Endothelial cell (in vitro differentiated cells): ENCODE data around the gene FPR3. TPM values are rescaled to one million over a fixed set of nuclear protein-coding genes. Genes with fewer than 3 reads are reported as not detected.

Experiments used
- DNase-seq: peaks from one replicate; pipeline ENCODE4 v3.0.0; 2021; ENCODE audit warnings: low spot score
- H3K27ac Mint-ChIP-seq: one replicate; pipeline ENCODE4 v1.8.0; 2021; ENCODE audit warnings: mixed read lengths, inconsistent platforms; ENCODE audit not compliant: unreplicated experiment
- H3K27me3 Mint-ChIP-seq: one replicate; pipeline ENCODE4 v1.8.0; 2021; ENCODE audit warnings: mild to moderate bottlenecking, moderate library complexity, mixed read lengths, inconsistent platforms; ENCODE audit not compliant: unreplicated experiment
- H3K36me3 Mint-ChIP-seq: one replicate; pipeline ENCODE4 v1.8.0; 2021; ENCODE audit warnings: mild to moderate bottlenecking, low read depth, mixed read lengths, inconsistent platforms; ENCODE audit not compliant: unreplicated experiment
- H3K4me1 Mint-ChIP-seq: one replicate; pipeline ENCODE4 v1.8.0; 2021; ENCODE audit warnings: mild to moderate bottlenecking, mixed read lengths, inconsistent platforms; ENCODE audit not compliant: unreplicated experiment
- H3K4me3 Mint-ChIP-seq: one replicate; pipeline ENCODE4 v1.8.0; 2021; ENCODE audit warnings: mild to moderate bottlenecking, mixed read lengths, inconsistent platforms; ENCODE audit not compliant: unreplicated experiment
- H3K9me3 Mint-ChIP-seq: one replicate; pipeline ENCODE4 v1.8.0; 2021; ENCODE audit warnings: mixed read lengths, inconsistent platforms; ENCODE audit not compliant: unreplicated experiment
- CTCF ChIP-seq: fragments of 200-600 bp; sonication (generic); IDR thresholded peaks from one replicate; pipeline ENCODE4 v1.5.0; 2021; ENCODE audit warnings: antibody characterized with exemption; ENCODE audit not compliant: unreplicated experiment
- total RNA-seq: library from RNA; stranded (reverse); fragmentation: NEBNext Ultra II Directional; extraction: Animal tissue kit (Norgen Biotek cat#: 25700); gene quantifications from one replicate; pipeline ENCODE4 v1.2.1, GENCODE V29; 2021; ENCODE audit not compliant: unreplicated experiment

Gene FPR3
- total RNA-seq, 1 donor from 2014 or later: not detected

GRCh38 chr19:51777570-51778462 lies 17.1 kb upstream of the FPR3 start:
- no peaks in the 10 kb centered on the region for H3K4me1 Mint-ChIP-seq
- H3K36me3 Mint-ChIP-seq: no peaks in the 10 kb centered on the region
- no peak overlapping the region for H3K27ac Mint-ChIP-seq
- peak; percentile 79 for TF ChIP-seq CTCF
- no peaks in the 10 kb centered on the region for H3K9me3 Mint-ChIP-seq
- DNase-seq: peak; percentile 58
- peaks cover 2% of the 10 kb centered on the region for H3K27me3 Mint-ChIP-seq
- no peak overlapping the region for H3K4me3 Mint-ChIP-seq

- peaks cover 2% of the 10 kb centered on the region for H3K27me3 Mint-ChIP-seq
Observed at GRCh38 chr19:51779181-51779580, 15.8 kb upstream of the FPR3 start.

GRCh38 chr19:51779703-51780102 lies 15.3 kb upstream of the FPR3 start:
- Mint-ChIP-seq H3K27me3 (peaks cover 2% of the 10 kb centered on the region), H3K36me3 (no peaks in the 10 kb centered on the region), H3K4me1 (no peaks in the 10 kb centered on the region), H3K27ac (no peak overlapping the region), H3K9me3 (no peaks in the 10 kb centered on the region), H3K4me3 (no peak overlapping the region)
- TF ChIP-seq CTCF: no peak
- no peak for DNase-seq

More at GRCh38 chr19:51779181-51779580, 15.8 kb upstream of the FPR3 start:
- H3K27ac Mint-ChIP-seq: no peak overlapping the region
- DNase-seq: no peak
- no peak for TF ChIP-seq CTCF
- H3K4me1 Mint-ChIP-seq: no peaks in the 10 kb centered on the region
- H3K36me3 Mint-ChIP-seq: no peaks in the 10 kb centered on the region
- no peaks in the 10 kb centered on the region for H3K9me3 Mint-ChIP-seq
- no peak overlapping the region for H3K4me3 Mint-ChIP-seq

GRCh38 chr19:51780270-51780669 lies 14.7 kb upstream of the FPR3 start:
- TF ChIP-seq CTCF: no peak

GRCh38 chr19:51781999-51782398 lies 13.0 kb upstream of the FPR3 start:
- H3K27ac Mint-ChIP-seq: no peak overlapping the region
- no peaks in the 10 kb centered on the region for H3K36me3 Mint-ChIP-seq
- no peaks in the 10 kb centered on the region for H3K9me3 Mint-ChIP-seq
- no peak for TF ChIP-seq CTCF
- peaks cover 2% of the 10 kb centered on the region for H3K27me3 Mint-ChIP-seq
- no peak for DNase-seq
- H3K4me1 Mint-ChIP-seq: no peaks in the 10 kb centered on the region
- no peak overlapping the region for H3K4me3 Mint-ChIP-seq

More at GRCh38 chr19:51780270-51780669, 14.7 kb upstream of the FPR3 start:
- Mint-ChIP-seq H3K9me3 (no peaks in the 10 kb centered on the region), H3K27me3 (peaks cover 2% of the 10 kb centered on the region), H3K4me3 (no peak overlapping the region), H3K4me1 (no peaks in the 10 kb centered on the region), H3K36me3 (no peaks in the 10 kb centered on the region), H3K27ac (no peak overlapping the region)
- DNase-seq: no peak
